A549 treated with Hydrocortisone at 1 μM for 4 hours (cell line): ENCODE data around the gene SLC27A4. TPM values are rescaled to one million over a fixed set of nuclear protein-coding genes. Genes with fewer than 3 reads are reported as not detected.

Experiments used
- total RNA-seq: library from RNA; stranded (reverse); fragments of 200-300 nt; extraction: Qiagen RNA extraction; gene quantifications from 5 replicates; pipeline ENCODE4 v1.2.3, GENCODE V29; 2022

SLC27A4 gene
- total RNA-seq = 43.0 to 51.7 TPM (median 44.7 TPM) in 5 replicates

DNA sequence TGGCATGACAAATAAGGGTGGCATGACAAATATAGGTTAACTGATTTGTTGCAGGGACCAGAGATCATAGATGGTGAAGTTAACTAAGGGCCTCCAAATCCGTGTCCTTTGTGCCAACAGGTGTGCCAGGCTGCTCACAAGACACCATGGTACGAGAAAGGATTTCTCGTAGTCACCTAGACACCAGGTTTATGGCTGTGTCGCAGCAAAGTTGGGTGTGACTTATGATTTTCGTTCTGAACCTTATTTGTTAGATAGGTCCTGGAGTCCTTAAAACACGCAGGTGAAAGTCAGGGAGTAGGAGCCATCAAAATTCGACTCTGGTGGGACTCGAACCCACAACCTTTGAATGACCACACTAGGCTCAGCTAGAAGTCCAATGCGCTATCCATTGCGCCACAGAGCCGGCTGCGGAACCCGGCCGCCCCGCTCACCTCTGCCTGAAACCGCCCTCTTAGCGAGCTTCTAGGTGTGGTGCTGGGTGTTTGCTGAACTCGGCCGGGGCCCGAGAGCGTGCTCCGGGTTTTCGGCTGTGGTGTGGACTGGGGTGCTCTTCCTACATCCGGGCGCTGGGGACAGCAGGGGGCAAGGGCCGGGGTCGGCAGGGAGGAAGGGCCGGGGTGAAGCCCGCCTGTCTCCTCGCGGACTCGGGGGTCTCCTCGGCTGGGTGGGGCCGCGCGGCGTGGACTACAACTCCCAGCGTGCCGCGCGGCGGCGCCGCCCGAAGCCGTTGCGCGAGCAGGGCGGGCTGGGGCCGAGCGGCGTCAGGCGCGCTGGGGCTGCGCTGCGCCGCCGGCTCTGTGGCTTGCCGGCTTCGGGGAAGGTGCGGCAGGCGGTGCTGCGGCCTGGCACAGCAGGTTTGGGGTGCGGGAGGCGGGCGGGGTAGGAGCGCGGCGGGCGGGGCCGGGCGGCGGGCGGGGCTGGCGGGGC lies at the start of gene SLC27A4:
SLC27A4 (plus strand) TSS at position 767 of the 930 bp plus-strand sequence. CDS start 2,606 bp downstream, outside the sequence.

DNA sequence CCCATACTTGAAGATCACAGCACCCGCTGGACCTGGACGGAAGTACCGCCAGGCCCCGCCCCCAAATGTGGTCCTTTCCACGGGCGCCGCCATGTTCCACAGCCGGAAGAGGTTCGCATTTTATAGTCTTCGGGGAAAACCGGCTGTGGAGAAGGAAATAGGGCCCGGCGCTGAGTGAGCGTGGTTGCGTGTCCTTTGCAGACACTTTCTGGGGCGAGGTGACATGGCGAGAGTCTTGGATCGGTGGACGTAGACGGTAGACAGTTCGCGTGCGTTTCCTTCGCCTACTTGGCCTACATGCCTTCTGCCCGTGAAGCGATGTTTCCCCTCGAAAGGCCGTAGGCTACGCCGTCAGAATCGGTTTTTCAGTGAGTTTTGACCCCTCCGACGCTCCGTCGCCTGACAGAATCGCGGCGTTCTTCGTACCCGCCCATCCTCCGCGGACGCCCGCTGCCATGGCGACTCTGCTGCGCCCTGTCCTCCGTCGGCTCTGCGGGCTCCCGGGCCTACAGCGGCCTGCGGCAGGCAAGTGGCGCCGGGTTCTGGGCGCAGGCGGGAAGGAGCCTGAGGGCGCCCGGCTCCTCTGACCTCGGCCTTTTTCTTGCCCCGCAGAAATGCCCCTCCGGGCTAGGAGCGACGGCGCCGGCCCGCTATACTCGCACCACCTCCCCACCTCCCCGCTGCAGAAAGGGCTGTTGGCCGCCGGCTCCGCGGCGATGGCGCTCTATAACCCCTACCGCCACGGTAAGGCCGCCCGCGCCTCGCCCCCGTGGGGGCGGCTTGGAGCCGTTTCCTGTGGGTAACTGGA lies 17.7 kb upstream of the SLC27A4 start, which contains the start of the genes COQ4 and TRUB2:
COQ4 (plus strand) TSS at position 436 of the 808 bp plus-strand sequence; CDS start at position 456, 20 bp downstream.
TRUB2 (minus strand) TSS at position 44 of the 808 bp plus-strand sequence; CDS start at position 5, 39 bp downstream.

GRCh38 chr9:128370752-128371629 lies 30.7 kb downstream of the SLC27A4 start, which contains the start of gene URM1:
URM1 (plus strand) TSS chr9:128371374; CDS start chr9:128371381, 7 bp downstream.

Other genes starting within 250 kb of the SLC27A4 start
- gene PTGES2, start 212.8 kb upstream of the SLC27A4 start, total RNA-seq = 70.5 to 93.8 TPM (median 86.8 TPM) in 5 replicates
- gene LCN2, start 191.1 kb upstream of the SLC27A4 start, total RNA-seq = 2.8 to 5.4 TPM (median 3.3 TPM) in 5 replicates
- gene BBLN, start 180.3 kb upstream of the SLC27A4 start, total RNA-seq = 34.6 to 71.9 TPM (median 63.7 TPM) in 5 replicates
- gene CIZ1, start 149.0 kb upstream of the SLC27A4 start, total RNA-seq = 78.3 to 92.7 TPM (median 80.6 TPM) in 5 replicates
- 79.3 to 92.9 TPM (median 87.9 TPM) in 5 replicates for gene DNM1, start 137.1 kb upstream of the SLC27A4 start, total RNA-seq
- 39.1 to 52.6 TPM (median 45.9 TPM) in 5 replicates for gene GOLGA2, start 64.5 kb upstream of the SLC27A4 start, total RNA-seq
- gene SWI5, start 64.3 kb upstream of the SLC27A4 start, total RNA-seq = 38.8 to 46.0 TPM (median 43.7 TPM) in 5 replicates
- 39.4 to 51.8 TPM (median 47.4 TPM) in 5 replicates for gene TRUB2, start 18.1 kb upstream of the SLC27A4 start, total RNA-seq
- gene COQ4, start 17.7 kb upstream of the SLC27A4 start, total RNA-seq = 46.0 to 60.9 TPM (median 56.5 TPM) in 5 replicates
- gene URM1, start 30.8 kb downstream of the SLC27A4 start, total RNA-seq = 72.5 to 89.1 TPM (median 82.5 TPM) in 5 replicates
- gene CERCAM, start 80.3 kb downstream of the SLC27A4 start, total RNA-seq = 32.2 to 40.3 TPM (median 37.9 TPM) in 5 replicates
- 23.7 to 29.1 TPM (median 25.2 TPM) in 5 replicates for gene ODF2, start 115.5 kb downstream of the SLC27A4 start, total RNA-seq
- gene GLE1, start 164.2 kb downstream of the SLC27A4 start, total RNA-seq = 28.3 to 33.3 TPM (median 28.8 TPM) in 5 replicates
- 143 to 155 TPM (median 151 TPM) in 5 replicates for gene SPTAN1, start 212.1 kb downstream of the SLC27A4 start, total RNA-seq